Erythroblast (primary cell): ENCODE measurements around the gene RAP1GAP.

Experiments
- DNase-seq, 2 experiments: peaks; one replicate each; lab custom pipeline; 2025; lab: John Stamatoyannopoulos, UW
- GATA1 ChIP-seq: IDR thresholded peaks from 2 replicates; pipeline ENCODE4 v1.6.1; 2011; ENCODE audit warnings: low read depth, mild to moderate bottlenecking, control low read depth, low read length, moderate library complexity
- POLR2A ChIP-seq: IDR thresholded peaks from 2 replicates; pipeline ENCODE4 v1.6.1; 2011; ENCODE audit warnings: mild to moderate bottlenecking, low read length

The RAP1GAP gene

DNA sequence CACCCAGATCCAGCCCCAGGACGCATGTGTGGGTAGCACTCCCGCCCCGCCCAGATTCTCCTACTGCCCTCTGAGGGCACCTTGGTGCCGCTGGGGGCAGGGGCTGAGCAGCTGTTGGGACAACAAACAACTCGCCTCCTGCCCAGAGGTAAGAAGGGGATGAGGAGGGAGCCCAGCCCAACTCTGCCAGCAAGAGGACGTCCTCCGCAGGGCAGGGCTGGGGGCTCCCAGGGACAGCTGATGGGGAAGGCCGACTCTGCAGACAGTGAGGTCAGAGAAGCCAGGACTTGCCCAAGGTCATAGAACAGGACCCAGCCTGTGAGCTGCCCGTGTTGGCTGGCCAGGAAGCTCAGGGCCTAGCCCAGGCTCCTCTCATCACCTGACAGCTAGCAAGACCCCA is 18.8 kb downstream of the RAP1GAP start:
- DNase-seq: no peak
- TF ChIP-seq GATA1: no peak
- TF ChIP-seq POLR2A: no peak

DNA sequence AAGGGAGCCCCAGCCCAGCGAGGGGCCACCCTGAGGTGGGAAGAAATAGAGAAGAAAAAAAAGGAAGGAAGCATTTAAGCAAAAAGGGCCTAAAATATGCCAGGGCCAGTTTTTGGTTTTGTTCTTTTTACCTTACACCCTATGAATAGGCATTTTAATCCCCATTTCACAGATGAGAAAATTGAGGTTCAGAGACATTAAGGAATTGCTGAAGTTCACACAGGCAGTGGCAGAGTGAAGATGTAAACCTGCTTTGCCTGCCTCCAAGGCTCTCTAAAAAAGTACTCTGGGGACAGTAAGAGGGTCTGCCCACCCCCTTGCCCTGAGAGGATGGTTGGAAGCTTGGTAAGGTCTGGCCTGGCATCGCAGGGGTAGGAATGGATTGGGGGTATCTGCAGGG is 19.8 kb downstream of the RAP1GAP start:
- no peak for DNase-seq
- no peak for TF ChIP-seq GATA1

DNA sequence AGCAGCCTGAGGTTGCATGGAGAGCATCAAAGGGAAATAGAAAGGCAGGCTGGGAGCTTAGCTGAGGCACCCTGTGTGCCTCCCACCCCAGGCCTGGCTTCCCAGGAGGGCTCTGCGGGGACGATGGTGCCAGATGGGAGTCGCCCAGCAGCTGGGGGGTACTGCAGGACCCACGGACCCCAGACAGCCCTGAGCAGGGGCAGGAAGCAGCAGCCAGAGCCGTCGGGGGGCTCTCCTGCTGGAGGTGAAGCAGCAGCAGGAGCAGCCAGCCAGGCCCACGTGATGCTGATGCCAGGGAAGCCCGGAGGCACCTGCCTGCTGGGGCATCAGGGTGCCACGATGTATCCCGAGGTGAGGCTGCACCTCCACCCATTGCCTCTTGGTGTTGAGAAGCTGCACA is 20.4 kb downstream of the RAP1GAP start:
- TF ChIP-seq POLR2A (no peak), GATA1 (no peak)
- DNase-seq: no peak

DNA sequence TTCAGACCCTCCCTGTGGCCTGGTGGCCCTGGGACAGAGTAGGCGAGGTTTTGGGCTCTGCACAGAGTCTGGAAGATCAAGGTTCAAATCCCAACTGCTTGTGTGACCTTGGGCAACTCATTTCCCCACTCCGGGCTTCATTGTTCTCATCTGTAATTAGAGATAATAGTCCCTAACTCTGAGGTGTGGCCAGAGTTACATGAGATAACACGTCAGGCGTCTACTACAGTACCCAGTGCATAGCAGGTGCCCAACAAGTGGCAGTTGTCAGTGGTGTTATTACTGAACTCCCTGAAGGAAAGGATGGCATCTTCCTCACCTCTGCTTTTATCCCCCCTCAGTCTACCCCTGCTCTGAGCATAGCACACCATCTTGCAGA is 20.8 kb downstream of the RAP1GAP start:
- TF ChIP-seq GATA1: no peak
- no peak for TF ChIP-seq POLR2A
- DNase-seq: peak in 1 of 2 experiments; percentile 46

GRCh38 chr1:21647431-21648351 is 21.5 kb downstream of the RAP1GAP start:
- TF ChIP-seq POLR2A (no peak), GATA1 (no peak)
- DNase-seq: peak; percentile 87 to 91

- TF ChIP-seq GATA1 (no peak), POLR2A (no peak)
- no peak for DNase-seq
Measured at GRCh38 chr1:21645550-21645949, 23.6 kb downstream of the RAP1GAP start.

GRCh38 chr1:21644906-21645305 is 24.3 kb downstream of the RAP1GAP start:
- TF ChIP-seq GATA1 (no peak), POLR2A (no peak)
- DNase-seq: no peak

DNA sequence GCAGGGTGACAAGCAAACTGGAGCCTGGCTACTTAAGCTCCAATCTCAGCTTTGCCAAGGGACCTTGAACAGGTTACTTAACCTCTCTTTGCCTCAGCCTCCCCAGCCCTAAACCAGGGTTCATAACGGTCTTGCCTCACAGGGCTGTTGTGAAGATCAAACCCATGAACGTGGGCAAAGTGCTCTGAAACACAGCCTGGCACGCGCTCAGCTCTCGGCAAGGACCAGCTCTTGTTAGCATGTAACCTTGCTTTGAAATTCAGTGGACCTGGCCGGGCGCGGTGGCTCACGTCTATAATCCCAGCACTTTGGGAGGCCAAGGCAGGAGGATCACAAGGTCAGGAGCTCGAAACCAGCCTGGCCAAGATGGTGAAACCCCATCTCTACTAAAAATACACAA is 24.8 kb downstream of the RAP1GAP start:
- no peak for TF ChIP-seq POLR2A
- TF ChIP-seq GATA1: no peak
- DNase-seq: no peak

DNA sequence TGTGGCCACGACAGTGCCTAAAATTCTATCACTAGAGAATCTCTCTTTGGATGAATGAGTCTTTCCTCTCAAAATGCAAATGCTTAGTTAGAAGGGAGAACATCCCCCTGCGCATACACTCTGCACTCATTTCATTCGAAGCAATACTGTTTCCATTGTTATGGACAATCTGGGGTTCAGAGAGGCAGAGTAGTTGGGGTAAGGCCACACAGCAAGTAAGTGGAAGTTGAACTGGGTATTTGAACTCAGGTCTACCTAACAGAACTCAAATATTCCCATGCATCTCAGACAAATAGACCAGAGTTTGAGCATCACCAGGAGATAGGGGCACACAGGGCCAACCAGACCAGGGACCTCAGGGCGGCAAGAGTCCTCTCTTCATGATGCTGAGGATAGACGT is 25.5 kb downstream of the RAP1GAP start:
- no peak for DNase-seq
- TF ChIP-seq POLR2A (no peak), GATA1 (no peak)

GRCh38 chr1:21641967-21642739 is 27.0 kb downstream of the RAP1GAP start:
- DNase-seq: no peak
- TF ChIP-seq POLR2A: no peak
- TF ChIP-seq GATA1: no peak

DNA sequence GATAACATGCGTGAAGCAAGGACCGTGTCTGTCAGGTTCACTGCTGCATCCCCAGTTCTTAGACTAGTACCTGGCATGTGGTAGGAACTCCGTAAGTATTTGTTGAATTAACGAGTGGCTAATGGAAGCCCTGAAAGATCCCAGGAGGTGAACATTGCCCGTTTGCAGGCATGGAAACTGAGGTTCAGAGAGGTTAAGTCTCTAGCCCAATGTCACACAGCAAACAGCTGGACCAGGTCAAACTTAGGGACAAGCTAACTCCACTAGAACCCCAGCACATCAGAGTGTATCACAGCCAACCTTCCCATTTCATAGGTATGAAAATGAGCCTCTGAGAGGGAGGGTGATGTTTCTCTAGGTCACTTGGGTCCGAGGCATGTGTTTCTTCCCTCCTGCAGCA is 27.6 kb downstream of the RAP1GAP start:
- no peak for DNase-seq
- no peak for TF ChIP-seq GATA1
- TF ChIP-seq POLR2A: no peak

GRCh38 chr1:21641076-21641475 is 28.1 kb downstream of the RAP1GAP start:
- no peak for TF ChIP-seq POLR2A
- TF ChIP-seq GATA1: no peak

GRCh38 chr1:21640653-21641052 is 28.5 kb downstream of the RAP1GAP start:
- no peak for TF ChIP-seq GATA1
- no peak for TF ChIP-seq POLR2A
- no peak for DNase-seq

More at GRCh38 chr1:21641076-21641475, 28.1 kb downstream of the RAP1GAP start:
- no peak for DNase-seq

DNA sequence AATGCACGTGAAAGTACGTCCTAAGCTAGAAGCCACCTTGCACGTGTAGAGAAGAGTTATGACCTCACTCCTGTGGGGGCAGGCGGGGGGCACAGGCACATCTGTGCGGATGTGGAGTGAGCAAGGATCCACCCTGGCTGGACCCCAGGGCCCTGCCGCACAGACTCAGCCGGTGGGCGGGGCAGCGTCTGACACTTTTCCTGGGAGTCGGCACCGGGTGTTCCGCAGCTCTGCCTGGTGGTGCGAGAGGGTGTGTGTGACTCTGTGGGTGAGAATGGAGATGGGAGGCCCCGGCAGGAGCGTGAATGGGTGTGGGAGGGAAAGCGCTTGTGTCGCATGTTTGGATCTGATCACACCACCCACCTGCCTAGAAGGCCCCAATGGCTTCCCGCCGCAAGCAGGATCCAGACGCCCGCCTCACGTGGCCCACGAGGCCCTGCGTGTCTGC is 29.5 kb downstream of the RAP1GAP start:
- TF ChIP-seq POLR2A (no peak), GATA1 (no peak)
- no peak for DNase-seq
